GM23338 (cell line): Measurements from ENCODE around the gene FRMD3. TPM values are rescaled to one million over a fixed set of nuclear protein-coding genes. Genes with fewer than 3 reads are reported as not detected.
A peak's percentile ranks its signal among the peaks of the same experiment; 100 is the strongest.

Experiments
- ATAC-seq: fragments of 200-7000 bp; cut with Tn5 transposase; 3 replicates; pipeline ENCODE4 v1.9.1; 2020
- DNase-seq: peaks from one replicate; pipeline ENCODE4 v3.0.0-alpha.2; 2015; ENCODE audit warnings: low spot score
- H2AFZ ChIP-seq: fragments of 200-600 bp; sonication (generic); 2 replicates; pipeline ENCODE4 v1.8.0; 2016; ENCODE audit warnings: antibody characterized with exemption, mild to moderate bottlenecking, moderate library complexity
- H3F3A ChIP-seq: fragments of 200-600 bp; sonication (generic); replicated peaks from 2 replicates; pipeline ENCODE4 v1.8.0; 2017; ENCODE audit warnings: antibody characterized with exemption, mixed run types, low read depth
- H3K27ac ChIP-seq: fragments of 200-600 bp; sonication (generic); 2 replicates; pipeline ENCODE4 v1.6.1; 2016; ENCODE audit warnings: low read depth
- H3K27me3 ChIP-seq: fragments of 200-600 bp; sonication (generic); 2 replicates; pipeline ENCODE4 v1.8.0; 2016; ENCODE audit warnings: mild to moderate bottlenecking, mixed run types, moderate library complexity; ENCODE audit not compliant: insufficient read depth
- H3K36me3 ChIP-seq: fragments of 200-600 bp; sonication (generic); 2 replicates; pipeline ENCODE4 v1.8.0; 2016; ENCODE audit warnings: mild to moderate bottlenecking; ENCODE audit not compliant: insufficient read depth
- H3K4me1 ChIP-seq: fragments of 200-600 bp; sonication (generic); 2 replicates; pipeline ENCODE4 v1.8.0; 2016; ENCODE audit warnings: mild to moderate bottlenecking, moderate library complexity; ENCODE audit not compliant: insufficient read depth
- H3K4me2 ChIP-seq: fragments of 200-600 bp; sonication (generic); 2 replicates; pipeline ENCODE4 v1.7.1; 2017; ENCODE audit warnings: mixed run types
- H3K4me3 ChIP-seq: fragments of 200-600 bp; sonication (generic); 2 replicates; pipeline ENCODE4 v1.6.1; 2016; ENCODE audit warnings: mixed run types
- H3K79me2 ChIP-seq: fragments of 200-600 bp; sonication (generic); replicated peaks from 2 replicates; pipeline ENCODE4 v1.8.0; 2017; ENCODE audit warnings: mild to moderate bottlenecking; ENCODE audit not compliant: insufficient read depth
- H3K9me2 ChIP-seq: fragments of 200-600 bp; sonication (generic); 2 replicates; pipeline ENCODE4 v1.8.0; 2017; ENCODE audit not compliant: insufficient read depth
- H4K20me1 ChIP-seq: fragments of 200-600 bp; sonication (generic); replicated peaks from 2 replicates; pipeline ENCODE4 v1.8.0; 2017; ENCODE audit warnings: mild to moderate bottlenecking; ENCODE audit not compliant: insufficient read depth
- H3K27ac Mint-ChIP-seq: 2 replicates; pipeline ENCODE4 v1.8.0; 2020; ENCODE audit warnings: inconsistent platforms, mild to moderate bottlenecking, moderate library complexity, mixed read lengths
- H3K27me3 Mint-ChIP-seq: 3 replicates; pipeline ENCODE4 v1.8.0; 2022; ENCODE audit warnings: low read depth, mild to moderate bottlenecking, moderate library complexity, mixed read lengths, inconsistent platforms; ENCODE audit not compliant: insufficient read depth, poor library complexity
- H3K36me3 Mint-ChIP-seq: 3 replicates; pipeline ENCODE4 v1.8.0; 2021; ENCODE audit warnings: low read depth, mild to moderate bottlenecking, inconsistent platforms, moderate library complexity, mixed read lengths
- H3K4me1 Mint-ChIP-seq: 3 replicates; pipeline ENCODE4 v1.8.0; 2020; ENCODE audit warnings: mild to moderate bottlenecking, inconsistent platforms, mixed read lengths
- H3K4me3 Mint-ChIP-seq: 3 replicates; pipeline ENCODE4 v1.8.0; 2021; ENCODE audit warnings: moderate library complexity, mild to moderate bottlenecking, inconsistent platforms, mixed read lengths
- H3K9me3 Mint-ChIP-seq: 3 replicates; pipeline ENCODE4 v1.8.0; 2020; ENCODE audit warnings: moderate library complexity, mild to moderate bottlenecking, inconsistent platforms, mixed read lengths
- EZH2 ChIP-seq: fragments of 200-600 bp; sonication (generic); IDR thresholded peaks from one replicate; pipeline ENCODE4 v1.8.0; 2017; ENCODE audit warnings: antibody characterized with exemption, mild to moderate bottlenecking, low read depth; ENCODE audit not compliant: unreplicated experiment
- NANOG ChIP-seq: IDR thresholded peaks from 2 replicates; pipeline ENCODE4 v1.6.1; 2016; ENCODE audit warnings: antibody characterized with exemption, borderline replicate concordance
- ZNF114 ChIP-seq: fragments of 250-450 bp; sonication (Bioruptor Pico); IDR thresholded peaks from 2 replicates; pipeline ENCODE4 v1.5.0; 2020; ENCODE audit warnings: mild to moderate bottlenecking, moderate library complexity
- polyA plus RNA-seq: library from polyadenylated mRNA; unstranded; fragments of >200 nt; fragmentation: Nextera tagmentation; extraction: Ambion mirVana; gene quantifications from 2 replicates; pipeline ENCODE4 v1.2.1, GENCODE V29; 2016
- total RNA-seq: library from RNA; depleted of rRNA; stranded (reverse); fragments of >200 nt; shearing (Covaris generic); gene quantifications from 2 replicates; pipeline ENCODE4 v1.2.3, GENCODE V29; 2014
- TF ChIP-seq, protein P1 (sequence below): fragments of 250-450 bp; sonication (Bioruptor Pico); IDR thresholded peaks from 2 replicates; pipeline ENCODE4 v1.5.0; 2020; ENCODE audit warnings: mild to moderate bottlenecking, moderate library complexity
- TF ChIP-seq, protein P2 (sequence below), 2 experiments: fragments of 200-600 bp in 1 of 2; sonication (generic) in 1 of 2; conservative IDR thresholded peaks; 2 replicates each; pipeline versions ENCODE4 v1.5.1 to v1.6.1; 2016 to 2017; ENCODE audit warnings: antibody characterized with exemption in 2 of 2, low read depth in 2 of 2, mild to moderate bottlenecking in 2 of 2, moderate library complexity in 1 of 2
- TF ChIP-seq, protein P3 (sequence below): IDR thresholded peaks from 2 replicates; pipeline ENCODE4 v1.6.1; 2016; ENCODE audit warnings: antibody characterized with exemption

The FRMD3 gene
- total and polyA plus RNA-seq, 2 experiments from 2014 or later, result 0.47 to 1.2 TPM

DNA sequence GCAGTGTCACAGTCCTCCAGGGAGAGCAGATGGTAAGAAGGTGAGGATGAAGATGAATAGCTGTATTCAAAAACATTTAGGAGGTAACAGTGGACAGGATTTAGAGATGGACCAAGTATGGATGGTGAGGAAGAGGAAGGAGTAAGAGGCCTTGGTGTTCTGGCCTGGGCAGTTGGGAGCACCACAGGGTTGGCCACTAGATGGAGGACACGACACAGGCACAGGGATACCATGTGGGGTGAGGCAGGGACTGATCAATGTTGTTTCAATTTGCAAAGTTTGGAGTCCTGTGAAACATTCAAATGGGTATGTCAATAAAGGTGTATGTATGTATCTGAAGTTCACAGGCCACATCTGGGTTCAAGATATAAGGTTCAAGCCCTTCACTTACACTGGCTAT is 334.2 kb downstream of the FRMD3 start:
- ATAC-seq (no peak; the same call in 2 of the 3 replicates), DNase-seq (no peak)
- no peak overlapping the region for H3K4me2 ChIP-seq
- H4K20me1 ChIP-seq, result no peaks in the 10 kb centered on the region
- no peak overlapping the region for H3K4me3 Mint-ChIP-seq
- H3K27ac Mint-ChIP-seq, result no peak overlapping the region
- H3K36me3 ChIP-seq, result no peaks in the 10 kb centered on the region
- H3K4me3 ChIP-seq, result no peak overlapping the region
- no peak overlapping the region for H2AFZ ChIP-seq
- H3F3A ChIP-seq, result no peaks in the 10 kb centered on the region
- H3K27me3 ChIP-seq, result no peaks in the 10 kb centered on the region
- H3K9me2 ChIP-seq, result 0 out of 2 replicates have a peak, but pooled peaks cover 3% of the 10 kb centered on the region
- peaks cover 6% of the 10 kb centered on the region for H3K4me1 Mint-ChIP-seq
- H3K27ac ChIP-seq, result no peak overlapping the region
- H3K9me3 Mint-ChIP-seq, result no peaks in the 10 kb centered on the region; the same call in 2 of the 3 replicates
- H3K36me3 Mint-ChIP-seq, result no peaks in the 10 kb centered on the region
- peaks cover 9% of the 10 kb centered on the region for H3K27me3 Mint-ChIP-seq
- no peaks in the 10 kb centered on the region for H3K4me1 ChIP-seq
- TF ChIP-seq ZNF114 (CRISPR knock-in tag) (no peak), NANOG (no peak), EZH2 (no peak)
- TF ChIP-seq, protein P1, sequence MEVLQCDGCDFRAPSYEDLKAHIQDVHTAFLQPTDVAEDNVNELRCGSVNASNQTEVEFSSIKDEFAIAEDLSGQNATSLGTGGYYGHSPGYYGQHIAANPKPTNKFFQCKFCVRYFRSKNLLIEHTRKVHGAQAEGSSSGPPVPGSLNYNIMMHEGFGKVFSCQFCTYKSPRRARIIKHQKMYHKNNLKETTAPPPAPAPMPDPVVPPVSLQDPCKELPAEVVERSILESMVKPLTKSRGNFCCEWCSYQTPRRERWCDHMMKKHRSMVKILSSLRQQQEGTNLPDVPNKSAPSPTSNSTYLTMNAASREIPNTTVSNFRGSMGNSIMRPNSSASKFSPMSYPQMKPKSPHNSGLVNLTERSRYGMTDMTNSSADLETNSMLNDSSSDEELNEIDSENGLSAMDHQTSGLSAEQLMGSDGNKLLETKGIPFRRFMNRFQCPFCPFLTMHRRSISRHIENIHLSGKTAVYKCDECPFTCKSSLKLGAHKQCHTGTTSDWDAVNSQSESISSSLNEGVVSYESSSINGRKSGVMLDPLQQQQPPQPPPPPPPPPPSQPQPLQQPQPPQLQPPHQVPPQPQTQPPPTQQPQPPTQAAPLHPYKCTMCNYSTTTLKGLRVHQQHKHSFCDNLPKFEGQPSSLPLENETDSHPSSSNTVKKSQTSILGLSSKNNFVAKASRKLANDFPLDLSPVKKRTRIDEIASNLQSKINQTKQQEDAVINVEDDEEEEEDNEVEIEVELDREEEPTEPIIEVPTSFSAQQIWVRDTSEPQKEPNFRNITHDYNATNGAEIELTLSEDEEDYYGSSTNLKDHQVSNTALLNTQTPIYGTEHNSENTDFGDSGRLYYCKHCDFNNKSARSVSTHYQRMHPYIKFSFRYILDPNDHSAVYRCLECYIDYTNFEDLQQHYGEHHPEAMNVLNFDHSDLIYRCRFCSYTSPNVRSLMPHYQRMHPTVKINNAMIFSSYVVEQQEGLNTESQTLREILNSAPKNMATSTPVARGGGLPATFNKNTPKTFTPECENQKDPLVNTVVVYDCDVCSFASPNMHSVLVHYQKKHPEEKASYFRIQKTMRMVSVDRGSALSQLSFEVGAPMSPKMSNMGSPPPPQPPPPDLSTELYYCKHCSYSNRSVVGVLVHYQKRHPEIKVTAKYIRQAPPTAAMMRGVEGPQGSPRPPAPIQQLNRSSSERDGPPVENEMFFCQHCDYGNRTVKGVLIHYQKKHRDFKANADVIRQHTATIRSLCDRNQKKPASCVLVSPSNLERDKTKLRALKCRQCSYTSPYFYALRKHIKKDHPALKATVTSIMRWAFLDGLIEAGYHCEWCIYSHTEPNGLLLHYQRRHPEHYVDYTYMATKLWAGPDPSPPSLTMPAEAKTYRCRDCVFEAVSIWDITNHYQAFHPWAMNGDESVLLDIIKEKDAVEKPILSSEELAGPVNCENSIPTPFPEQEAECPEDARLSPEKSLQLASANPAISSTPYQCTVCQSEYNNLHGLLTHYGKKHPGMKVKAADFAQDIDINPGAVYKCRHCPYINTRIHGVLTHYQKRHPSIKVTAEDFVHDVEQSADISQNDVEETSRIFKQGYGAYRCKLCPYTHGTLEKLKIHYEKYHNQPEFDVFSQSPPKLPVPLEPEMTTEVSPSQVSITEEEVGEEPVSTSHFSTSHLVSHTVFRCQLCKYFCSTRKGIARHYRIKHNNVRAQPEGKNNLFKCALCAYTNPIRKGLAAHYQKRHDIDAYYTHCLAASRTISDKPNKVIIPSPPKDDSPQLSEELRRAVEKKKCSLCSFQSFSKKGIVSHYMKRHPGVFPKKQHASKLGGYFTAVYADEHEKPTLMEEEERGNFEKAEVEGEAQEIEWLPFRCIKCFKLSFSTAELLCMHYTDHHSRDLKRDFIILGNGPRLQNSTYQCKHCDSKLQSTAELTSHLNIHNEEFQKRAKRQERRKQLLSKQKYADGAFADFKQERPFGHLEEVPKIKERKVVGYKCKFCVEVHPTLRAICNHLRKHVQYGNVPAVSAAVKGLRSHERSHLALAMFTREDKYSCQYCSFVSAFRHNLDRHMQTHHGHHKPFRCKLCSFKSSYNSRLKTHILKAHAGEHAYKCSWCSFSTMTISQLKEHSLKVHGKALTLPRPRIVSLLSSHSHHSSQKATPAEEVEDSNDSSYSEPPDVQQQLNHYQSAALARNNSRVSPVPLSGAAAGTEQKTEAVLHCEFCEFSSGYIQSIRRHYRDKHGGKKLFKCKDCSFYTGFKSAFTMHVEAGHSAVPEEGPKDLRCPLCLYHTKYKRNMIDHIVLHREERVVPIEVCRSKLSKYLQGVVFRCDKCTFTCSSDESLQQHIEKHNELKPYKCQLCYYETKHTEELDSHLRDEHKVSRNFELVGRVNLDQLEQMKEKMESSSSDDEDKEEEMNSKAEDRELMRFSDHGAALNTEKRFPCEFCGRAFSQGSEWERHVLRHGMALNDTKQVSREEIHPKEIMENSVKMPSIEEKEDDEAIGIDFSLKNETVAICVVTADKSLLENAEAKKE (CRISPR knock-in tag), result no peak
- TF ChIP-seq, protein P2, sequence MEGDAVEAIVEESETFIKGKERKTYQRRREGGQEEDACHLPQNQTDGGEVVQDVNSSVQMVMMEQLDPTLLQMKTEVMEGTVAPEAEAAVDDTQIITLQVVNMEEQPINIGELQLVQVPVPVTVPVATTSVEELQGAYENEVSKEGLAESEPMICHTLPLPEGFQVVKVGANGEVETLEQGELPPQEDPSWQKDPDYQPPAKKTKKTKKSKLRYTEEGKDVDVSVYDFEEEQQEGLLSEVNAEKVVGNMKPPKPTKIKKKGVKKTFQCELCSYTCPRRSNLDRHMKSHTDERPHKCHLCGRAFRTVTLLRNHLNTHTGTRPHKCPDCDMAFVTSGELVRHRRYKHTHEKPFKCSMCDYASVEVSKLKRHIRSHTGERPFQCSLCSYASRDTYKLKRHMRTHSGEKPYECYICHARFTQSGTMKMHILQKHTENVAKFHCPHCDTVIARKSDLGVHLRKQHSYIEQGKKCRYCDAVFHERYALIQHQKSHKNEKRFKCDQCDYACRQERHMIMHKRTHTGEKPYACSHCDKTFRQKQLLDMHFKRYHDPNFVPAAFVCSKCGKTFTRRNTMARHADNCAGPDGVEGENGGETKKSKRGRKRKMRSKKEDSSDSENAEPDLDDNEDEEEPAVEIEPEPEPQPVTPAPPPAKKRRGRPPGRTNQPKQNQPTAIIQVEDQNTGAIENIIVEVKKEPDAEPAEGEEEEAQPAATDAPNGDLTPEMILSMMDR (conservative IDR thresholded peaks at IDR 0.05; ENCODE audit: low read depth in 2 of 2), result peak; percentile 25 to 61; a peak in 3 of 4 replicates
- TF ChIP-seq, protein P3, sequence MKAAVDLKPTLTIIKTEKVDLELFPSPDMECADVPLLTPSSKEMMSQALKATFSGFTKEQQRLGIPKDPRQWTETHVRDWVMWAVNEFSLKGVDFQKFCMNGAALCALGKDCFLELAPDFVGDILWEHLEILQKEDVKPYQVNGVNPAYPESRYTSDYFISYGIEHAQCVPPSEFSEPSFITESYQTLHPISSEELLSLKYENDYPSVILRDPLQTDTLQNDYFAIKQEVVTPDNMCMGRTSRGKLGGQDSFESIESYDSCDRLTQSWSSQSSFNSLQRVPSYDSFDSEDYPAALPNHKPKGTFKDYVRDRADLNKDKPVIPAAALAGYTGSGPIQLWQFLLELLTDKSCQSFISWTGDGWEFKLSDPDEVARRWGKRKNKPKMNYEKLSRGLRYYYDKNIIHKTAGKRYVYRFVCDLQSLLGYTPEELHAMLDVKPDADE, result no peak
- no peaks in the 10 kb centered on the region for H3K79me2 ChIP-seq
